Neural progenitor cell (in vitro differentiated cells): ENCODE data around the gene LDLRAD4. TPM values are rescaled to one million over a fixed set of nuclear protein-coding genes. Genes with fewer than 3 reads are reported as not detected.

Experiments
- DNase-seq: peaks from one replicate; pipeline ENCODE4 v3.0.0-alpha.2; 2016; ENCODE audit warnings: low spot score
- H2AFZ ChIP-seq: fragments of 200-600 bp; sonication (generic); replicated peaks from 2 replicates; pipeline ENCODE4 v1.6.1; 2016; ENCODE audit warnings: antibody characterized with exemption
- H3F3A ChIP-seq: fragments of 200-600 bp; sonication (generic); 2 replicates; pipeline ENCODE4 v1.6.1; 2016; ENCODE audit warnings: antibody characterized with exemption, low read depth
- H3K27ac ChIP-seq: fragments of 200-600 bp; sonication (generic); 2 replicates; pipeline ENCODE4 v1.5.1; 2016; ENCODE audit warnings: mild to moderate bottlenecking
- H3K27me3 ChIP-seq: fragments of 200-600 bp; sonication (generic); 2 replicates; pipeline ENCODE4 v1.6.1; 2016; ENCODE audit warnings: mild to moderate bottlenecking, moderate library complexity
- H3K36me3 ChIP-seq: fragments of 200-600 bp; sonication (generic); 2 replicates; pipeline ENCODE4 v1.5.1; 2016
- H3K4me1 ChIP-seq: fragments of 200-600 bp; sonication (generic); 2 replicates; pipeline ENCODE4 v1.6.1; 2016; ENCODE audit warnings: mixed run types
- H3K4me2 ChIP-seq: fragments of 200-600 bp; sonication (generic); 2 replicates; pipeline ENCODE4 v1.6.1; 2016
- H3K4me3 ChIP-seq: fragments of 200-600 bp; sonication (generic); 2 replicates; pipeline ENCODE4 v1.5.1; 2016
- H3K79me2 ChIP-seq: fragments of 200-600 bp; sonication (generic); 2 replicates; pipeline ENCODE4 v1.6.1; 2016; ENCODE audit warnings: low read depth
- H3K9ac ChIP-seq: fragments of 200-600 bp; sonication (generic); 2 replicates; pipeline ENCODE4 v1.6.1; 2016
- H3K9me3 ChIP-seq: fragments of 200-600 bp; sonication (generic); 2 replicates; pipeline ENCODE4 v1.5.1; 2016; ENCODE audit warnings: low read depth
- H4K20me1 ChIP-seq: fragments of 200-600 bp; sonication (generic); 2 replicates; pipeline ENCODE4 v1.6.1; 2016; ENCODE audit warnings: low read depth
- H3K27ac Mint-ChIP-seq: 3 replicates; pipeline ENCODE4 v1.8.0; 2021; ENCODE audit warnings: mixed read lengths
- H3K27me3 Mint-ChIP-seq: 2 replicates; pipeline ENCODE4 v1.8.0; 2022; ENCODE audit warnings: low read depth, mild to moderate bottlenecking, inconsistent platforms, moderate library complexity, mixed read lengths; ENCODE audit not compliant: insufficient read depth
- H3K36me3 Mint-ChIP-seq: 3 replicates; pipeline ENCODE4 v1.8.0; 2021; ENCODE audit warnings: mixed read lengths
- H3K4me1 Mint-ChIP-seq: 3 replicates; pipeline ENCODE4 v1.8.0; 2021; ENCODE audit warnings: mixed read lengths
- H3K4me3 Mint-ChIP-seq: 3 replicates; pipeline ENCODE4 v1.8.0; 2021; ENCODE audit warnings: mild to moderate bottlenecking, moderate library complexity, mixed read lengths
- H3K9me3 Mint-ChIP-seq: 3 replicates; pipeline ENCODE4 v1.8.0; 2020; ENCODE audit warnings: mixed read lengths
- CTCF ChIP-seq: fragments of 200-600 bp; sonication (generic); IDR thresholded peaks from 2 replicates; pipeline ENCODE4 v1.5.1; 2017; ENCODE audit warnings: antibody characterized with exemption, mild to moderate bottlenecking
- EZH2 ChIP-seq: fragments of 200-600 bp; sonication (generic); IDR thresholded peaks from 2 replicates; pipeline ENCODE4 v1.6.1; 2017; ENCODE audit warnings: antibody characterized with exemption, mild to moderate bottlenecking, moderate library complexity
- EZH2phosphoT487 ChIP-seq: fragments of 200-600 bp; sonication (generic); IDR thresholded peaks from 2 replicates; pipeline ENCODE4 v1.6.1; 2017; ENCODE audit warnings: antibody characterized with exemption
- total RNA-seq: library from RNA; depleted of rRNA; stranded (reverse); fragments of >200 nt; gene quantifications from 2 replicates; pipeline ENCODE4 v1.2.3, GENCODE V29; 2015; ENCODE audit warnings: low replicate concordance

The LDLRAD4 gene
- total RNA-seq, 1 donor from 2014 or later = 0.65 TPM

GRCh38 chr18:13315000-13315399, 96.4 kb downstream of the LDLRAD4 start:
- H3K4me1 Mint-ChIP-seq = peaks cover 4% of the 10 kb centered on the region
- Histone ChIP-seq H3K4me2 (no peak overlapping the region), H3K9me3 (no peaks in the 10 kb centered on the region), H3F3A (no peaks in the 10 kb centered on the region), H4K20me1 (no peaks in the 10 kb centered on the region), H3K36me3 (no peaks in the 10 kb centered on the region), H3K27ac (no peak overlapping the region), H3K4me1 (no peaks in the 10 kb centered on the region), H3K4me3 (no peak overlapping the region), H3K79me2 (no peaks in the 10 kb centered on the region), H3K27me3 (no peaks in the 10 kb centered on the region), H3K9ac (no peak overlapping the region), H2AFZ (no peak overlapping the region)
- H3K9me3 Mint-ChIP-seq = peaks cover 23% of the 10 kb centered on the region
- no peak for DNase-seq
- peaks cover 9% of the 10 kb centered on the region for H3K36me3 Mint-ChIP-seq
- H3K4me3 Mint-ChIP-seq = no peak overlapping the region
- H3K27me3 Mint-ChIP-seq = no peaks in the 10 kb centered on the region
- no peak overlapping the region for H3K27ac Mint-ChIP-seq
- TF ChIP-seq CTCF (no peak), EZH2phosphoT487 (no peak), EZH2 (no peak)

GRCh38 chr18:13316063-13316462, 97.5 kb downstream of the LDLRAD4 start:
- H3F3A ChIP-seq = no peaks in the 10 kb centered on the region
- Mint-ChIP-seq H3K4me1 (peaks cover 11% of the 10 kb centered on the region), H3K4me3 (no peak overlapping the region), H3K9me3 (peaks cover 23% of the 10 kb centered on the region), H3K27ac (no peak overlapping the region), H3K36me3 (peaks cover 9% of the 10 kb centered on the region), H3K27me3 (no peaks in the 10 kb centered on the region)
- TF ChIP-seq CTCF = no peak
- TF ChIP-seq EZH2 = no peak
- TF ChIP-seq EZH2phosphoT487 = no peak
- H3K4me3 ChIP-seq = no peak overlapping the region
- H3K79me2 ChIP-seq = no peaks in the 10 kb centered on the region
- no peaks in the 10 kb centered on the region for H3K9me3 ChIP-seq
- H3K27ac ChIP-seq = no peak overlapping the region
- no peaks in the 10 kb centered on the region for H3K27me3 ChIP-seq
- no peak for DNase-seq
- no peak overlapping the region for H3K4me2 ChIP-seq
- H3K9ac ChIP-seq = no peak overlapping the region
- no peaks in the 10 kb centered on the region for H3K36me3 ChIP-seq
- no peak overlapping the region for H2AFZ ChIP-seq
- no peaks in the 10 kb centered on the region for H4K20me1 ChIP-seq
- H3K4me1 ChIP-seq = no peaks in the 10 kb centered on the region

DNA sequence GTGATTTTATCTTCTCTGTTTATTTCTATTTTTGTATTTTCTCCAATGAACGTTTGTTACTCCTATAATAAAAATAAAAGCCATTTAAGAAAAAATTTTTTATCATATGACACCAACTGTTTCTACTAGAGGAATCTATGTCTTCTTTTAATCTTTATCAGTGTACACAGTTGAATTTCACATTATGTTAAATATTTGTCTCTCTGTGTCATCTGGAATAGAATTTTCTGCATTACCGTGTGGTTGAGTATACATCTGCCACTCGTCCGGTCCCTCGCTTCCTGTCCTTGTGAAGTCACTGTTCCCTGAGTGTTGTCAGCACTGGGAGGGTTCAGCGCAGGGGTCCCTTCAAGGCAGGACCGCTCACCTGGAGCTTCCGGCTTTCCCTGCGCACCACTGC, 99.2 kb downstream of the LDLRAD4 start:
- H3K4me3 Mint-ChIP-seq = no peak overlapping the region
- H3K9me3 Mint-ChIP-seq = peaks cover 23% of the 10 kb centered on the region
- Histone ChIP-seq H3K9me3 (no peaks in the 10 kb centered on the region), H3F3A (no peaks in the 10 kb centered on the region), H3K27me3 (no peaks in the 10 kb centered on the region), H3K4me3 (no peak overlapping the region), H3K36me3 (no peaks in the 10 kb centered on the region), H2AFZ (no peak overlapping the region), H3K9ac (no peak overlapping the region), H3K79me2 (no peaks in the 10 kb centered on the region), H4K20me1 (no peaks in the 10 kb centered on the region), H3K27ac (no peak overlapping the region), H3K4me2 (no peak overlapping the region), H3K4me1 (no peaks in the 10 kb centered on the region)
- no peak overlapping the region for H3K27ac Mint-ChIP-seq
- DNase-seq = no peak
- no peaks in the 10 kb centered on the region for H3K27me3 Mint-ChIP-seq
- H3K4me1 Mint-ChIP-seq = peaks cover 11% of the 10 kb centered on the region
- no peak for TF ChIP-seq EZH2phosphoT487
- TF ChIP-seq CTCF = no peak
- TF ChIP-seq EZH2 = no peak
- peaks cover 9% of the 10 kb centered on the region for H3K36me3 Mint-ChIP-seq
